NB4 (cell line): ENCODE measurements around the gene TRIO.
A peak's percentile ranks its signal among the peaks of the same experiment; 100 is the strongest.

Experiments used
- DNase-seq: peaks from one replicate; pipeline ENCODE4 v3.0.0; 2010; ENCODE audit warnings: low read depth
- H3K4me3 ChIP-seq: one replicate; pipeline ENCODE4 v1.5.1; 2011; ENCODE audit warnings: mild to moderate bottlenecking, low read depth, low read length, moderate library complexity
- MYC ChIP-seq: IDR thresholded peaks from 2 replicates; pipeline ENCODE4 v1.6.1; 2011; ENCODE audit warnings: low read depth, low read length
- POLR2A ChIP-seq: IDR thresholded peaks from 2 replicates; pipeline ENCODE4 v1.6.1; 2011; ENCODE audit warnings: mild to moderate bottlenecking; ENCODE audit not compliant: insufficient read length; ENCODE audit errors: extremely low read depth
- TF ChIP-seq, protein P1 (sequence below): IDR thresholded peaks from one replicate; pipeline ENCODE4 v1.5.1; 2012; ENCODE audit warnings: low read depth, low read length
- TF ChIP-seq, protein P2 (sequence below): IDR thresholded peaks from 2 replicates; pipeline ENCODE4 v1.6.1; 2011; ENCODE audit warnings: low read depth, low read length

The TRIO gene

DNA sequence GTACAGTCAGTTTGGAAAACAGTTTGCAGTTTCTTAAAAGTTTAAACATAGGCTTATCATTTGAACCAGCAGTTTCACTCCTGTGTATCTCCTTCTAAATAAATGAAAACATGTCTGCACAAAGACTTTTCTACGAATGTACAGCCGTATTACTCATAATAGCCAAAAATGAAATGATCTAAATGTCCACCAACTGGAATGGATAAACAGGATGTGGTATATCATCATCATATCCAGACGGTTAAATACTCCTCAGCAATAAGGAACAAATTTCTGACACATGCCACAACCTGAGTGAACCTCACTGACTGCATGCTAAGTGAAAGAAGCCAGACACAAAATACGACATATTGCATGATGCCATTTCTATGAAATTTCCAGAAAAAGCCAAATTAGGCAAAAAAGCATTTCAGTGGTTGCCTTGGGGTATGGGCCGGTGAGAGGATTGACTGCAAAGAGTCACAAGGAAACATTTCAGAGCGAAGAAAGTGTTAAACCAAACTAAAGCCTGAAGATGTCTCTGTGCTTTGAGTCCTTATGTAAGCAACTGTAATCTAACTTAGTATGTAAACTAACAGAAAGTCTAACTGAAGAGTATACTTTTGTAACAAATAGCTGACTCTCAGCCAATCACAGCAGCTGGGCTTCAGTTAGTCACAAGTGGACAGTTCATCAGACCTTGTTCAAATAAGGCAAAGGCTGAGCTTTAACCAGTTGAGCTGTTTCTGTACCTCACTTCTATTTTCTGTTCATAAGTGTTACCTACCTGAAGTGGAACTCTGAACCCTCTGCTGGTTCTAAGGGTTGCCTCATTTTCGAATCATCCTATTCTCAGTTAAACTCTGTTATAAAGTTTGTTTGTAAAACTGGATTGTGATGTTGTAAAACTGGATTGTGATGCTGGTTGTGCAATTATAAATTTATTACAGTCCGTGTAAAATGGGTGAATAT is 65.2 kb downstream of the TRIO start:
- H3K4me3 ChIP-seq, result no peak overlapping the region
- peak; percentile 54 for DNase-seq
- TF ChIP-seq POLR2A (no peak), MYC (no peak)
- TF ChIP-seq, protein P1, sequence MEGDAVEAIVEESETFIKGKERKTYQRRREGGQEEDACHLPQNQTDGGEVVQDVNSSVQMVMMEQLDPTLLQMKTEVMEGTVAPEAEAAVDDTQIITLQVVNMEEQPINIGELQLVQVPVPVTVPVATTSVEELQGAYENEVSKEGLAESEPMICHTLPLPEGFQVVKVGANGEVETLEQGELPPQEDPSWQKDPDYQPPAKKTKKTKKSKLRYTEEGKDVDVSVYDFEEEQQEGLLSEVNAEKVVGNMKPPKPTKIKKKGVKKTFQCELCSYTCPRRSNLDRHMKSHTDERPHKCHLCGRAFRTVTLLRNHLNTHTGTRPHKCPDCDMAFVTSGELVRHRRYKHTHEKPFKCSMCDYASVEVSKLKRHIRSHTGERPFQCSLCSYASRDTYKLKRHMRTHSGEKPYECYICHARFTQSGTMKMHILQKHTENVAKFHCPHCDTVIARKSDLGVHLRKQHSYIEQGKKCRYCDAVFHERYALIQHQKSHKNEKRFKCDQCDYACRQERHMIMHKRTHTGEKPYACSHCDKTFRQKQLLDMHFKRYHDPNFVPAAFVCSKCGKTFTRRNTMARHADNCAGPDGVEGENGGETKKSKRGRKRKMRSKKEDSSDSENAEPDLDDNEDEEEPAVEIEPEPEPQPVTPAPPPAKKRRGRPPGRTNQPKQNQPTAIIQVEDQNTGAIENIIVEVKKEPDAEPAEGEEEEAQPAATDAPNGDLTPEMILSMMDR, result no peak
- TF ChIP-seq, protein P2, sequence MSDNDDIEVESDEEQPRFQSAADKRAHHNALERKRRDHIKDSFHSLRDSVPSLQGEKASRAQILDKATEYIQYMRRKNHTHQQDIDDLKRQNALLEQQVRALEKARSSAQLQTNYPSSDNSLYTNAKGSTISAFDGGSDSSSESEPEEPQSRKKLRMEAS, result no peak

DNA sequence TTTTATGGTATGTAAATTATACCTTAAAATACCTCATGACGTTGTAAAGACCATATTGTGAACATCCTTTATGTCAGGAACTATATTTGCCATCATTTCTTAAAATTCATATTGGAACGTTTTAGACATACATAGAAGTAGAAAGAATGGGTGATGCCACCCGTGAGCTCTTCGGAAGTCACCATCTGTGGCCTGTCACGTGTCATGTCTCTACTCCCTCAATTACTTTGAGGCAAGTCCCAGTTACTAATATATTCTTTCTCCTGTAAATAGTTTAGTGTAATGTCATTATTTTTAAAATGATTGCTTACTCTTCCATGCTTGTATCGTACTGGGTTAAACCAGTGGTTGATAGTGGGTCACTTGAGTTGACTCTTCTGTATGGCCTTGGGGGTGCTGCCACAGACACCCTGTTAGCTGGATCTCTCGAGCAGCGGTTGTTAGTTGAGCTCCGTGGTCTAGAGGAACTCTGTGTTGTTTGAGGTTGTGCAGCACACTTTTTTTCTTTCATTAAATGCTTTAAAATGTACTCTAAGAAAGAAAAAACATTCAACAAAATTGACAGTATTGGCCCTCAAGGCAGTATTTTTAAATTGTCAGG is 66.2 kb downstream of the TRIO start:
- no peak for DNase-seq
- no peak overlapping the region for H3K4me3 ChIP-seq
- TF ChIP-seq, protein P2, result no peak
- TF ChIP-seq MYC (no peak), POLR2A (no peak)
- TF ChIP-seq, protein P1, result no peak

DNA sequence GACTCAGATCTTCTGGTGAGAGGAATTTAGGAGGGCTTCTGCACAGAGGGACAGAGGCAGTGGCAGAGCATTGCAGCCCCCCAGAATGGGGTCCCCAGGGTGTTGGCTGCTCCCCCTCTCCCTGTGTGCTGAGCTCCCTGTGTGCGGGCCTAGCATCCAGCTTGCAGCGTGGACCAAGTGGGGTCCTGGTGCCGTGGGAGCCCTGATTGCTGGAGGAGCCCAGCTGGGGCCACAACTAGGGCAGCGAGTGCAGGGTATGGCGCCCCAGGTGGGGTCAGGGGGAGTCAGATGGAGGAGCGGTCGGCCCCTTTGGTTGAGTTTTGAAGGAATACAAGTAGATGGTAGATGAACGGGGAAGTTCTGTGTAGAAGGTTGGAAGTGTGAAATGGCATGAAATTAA is 66.7 kb downstream of the TRIO start:
- H3K4me3 ChIP-seq, result no peak overlapping the region
- no peak for DNase-seq
- TF ChIP-seq MYC (no peak), POLR2A (no peak)
- TF ChIP-seq, protein P1, result no peak
- TF ChIP-seq, protein P2, result no peak

DNA sequence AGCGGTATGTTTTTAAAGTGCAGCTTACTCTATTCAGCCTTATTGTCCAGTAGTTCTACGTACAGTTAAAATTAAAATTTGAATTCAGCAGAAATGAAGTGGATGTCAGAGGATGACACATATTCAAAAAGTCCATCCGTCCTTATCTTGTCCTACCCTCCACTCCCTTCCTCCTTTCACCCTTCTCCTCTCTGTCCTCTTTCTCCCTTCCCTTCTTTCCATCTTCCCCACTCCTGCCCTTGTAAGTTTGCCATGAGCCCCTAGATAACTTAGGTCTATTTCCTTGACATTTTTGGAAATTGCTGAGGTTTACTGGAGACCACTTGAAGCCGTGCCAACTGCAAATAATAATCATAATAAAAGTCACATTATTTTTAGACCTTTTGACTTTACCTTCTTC is 67.6 kb downstream of the TRIO start:
- TF ChIP-seq, protein P2, result no peak
- no peak for TF ChIP-seq MYC
- TF ChIP-seq POLR2A, result no peak
- TF ChIP-seq, protein P1, result no peak
- DNase-seq, result no peak
- no peak overlapping the region for H3K4me3 ChIP-seq

DNA sequence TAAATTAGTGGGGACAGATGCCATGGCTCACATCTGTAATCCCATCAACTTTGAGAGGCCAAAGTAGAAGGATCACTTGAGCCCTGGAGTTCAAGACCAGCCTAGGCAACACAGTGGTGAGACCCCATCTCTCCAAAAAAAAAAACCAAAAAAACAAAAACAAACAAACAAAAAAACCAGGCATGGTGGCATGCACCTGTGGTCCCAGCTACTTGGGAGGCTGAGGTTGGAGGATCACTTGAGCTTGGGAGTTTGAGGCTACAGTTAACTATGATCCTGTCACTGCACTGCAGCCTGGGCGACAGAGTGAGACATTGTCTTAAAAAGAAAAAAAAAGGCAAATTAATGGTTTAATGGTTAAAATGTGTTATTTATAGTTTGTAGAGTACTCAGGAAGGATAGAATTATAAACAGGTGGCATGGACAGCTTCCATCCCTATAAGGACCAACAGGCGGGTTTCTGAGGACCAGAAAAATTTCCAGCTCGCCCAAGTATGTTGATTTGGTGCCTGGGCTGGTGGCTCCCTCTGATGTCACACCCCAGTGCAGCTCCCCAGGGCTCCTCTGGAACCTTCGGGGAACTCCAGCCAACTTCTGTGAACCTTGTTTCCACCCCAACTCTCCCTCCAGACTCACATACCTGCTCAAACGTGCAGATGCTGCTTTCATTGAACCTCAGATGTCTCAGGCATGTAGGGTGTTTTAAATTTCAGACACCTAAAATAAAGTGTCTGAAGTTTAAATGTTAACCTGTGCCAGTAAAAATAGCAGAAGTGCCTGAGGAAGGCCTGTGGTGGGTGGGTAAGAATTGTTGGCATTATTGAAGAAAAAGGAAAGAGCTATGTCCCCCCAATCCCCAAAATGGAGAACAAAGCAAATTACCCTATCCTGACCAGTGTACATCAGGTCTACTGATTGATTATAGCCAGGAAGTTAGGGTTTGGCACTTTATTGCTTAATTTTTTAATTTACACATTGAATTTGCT is 69.0 kb downstream of the TRIO start:
- H3K4me3 ChIP-seq, result no peak overlapping the region
- TF ChIP-seq, protein P1, result no peak
- TF ChIP-seq POLR2A, result no peak
- no peak for TF ChIP-seq MYC
- TF ChIP-seq, protein P2, result no peak

More for the DNA sequence above, 69.0 kb downstream of the TRIO start:
- DNase-seq, result no peak
